ENCODE data around the gene SERHL2.

DNA sequence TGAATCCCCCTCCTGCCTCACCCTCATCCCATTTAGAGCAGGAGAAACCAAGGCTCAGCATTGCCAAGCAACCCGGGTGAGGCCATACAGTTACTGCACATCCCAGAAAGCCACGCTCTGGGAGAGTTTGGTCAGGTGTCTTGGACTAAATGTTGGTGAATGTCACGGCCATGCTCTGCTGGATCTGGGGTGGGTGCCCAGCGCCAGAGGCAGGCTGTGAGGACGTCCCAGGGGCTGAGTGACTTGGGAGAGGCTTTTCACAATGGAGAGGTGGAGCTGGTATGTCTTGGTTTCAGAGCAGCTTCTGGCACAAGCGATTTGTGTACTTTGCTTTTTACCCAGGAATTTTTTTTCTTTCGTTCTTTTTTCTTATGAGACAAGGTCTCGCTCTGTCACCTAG, 6.6 kb downstream of the SERHL2 start:
- TF ChIP-seq CTCF (IDR thresholded peaks at IDR 0.05 in 4 of 5, conservative IDR thresholded peaks at IDR 0.05 in 1 of 5) (no peak), POLR2A (IDR thresholded peaks at IDR 0.05) (no peak)
